ENCODE results near the gene TSHZ2. TPM values are rescaled to one million over a fixed set of nuclear protein-coding genes. Genes with fewer than 3 reads are reported as not detected.
A peak's percentile ranks its signal among the peaks of the same experiment; 100 is the strongest.

TSHZ2 gene
- total and polyA plus RNA-seq, 9 of the 15 experiments (the other 6 are each of a cell fraction or from before 2014, with no cell fraction given) = 0.03 to 0.20 (median 0.05) TPM; not detected in 4

GRCh38 chr20:53370345-53370961, 398.3 kb downstream of the TSHZ2 start (continued):
- TF ChIP-seq VEZF1 (CRISPR knock-in tag; IDR thresholded peaks at IDR 0.05) = no peak
- TF ChIP-seq TAL1 (IDR thresholded peaks at IDR 0.05) = no peak
- TF ChIP-seq NELFE (IDR thresholded peaks at IDR 0.05; ENCODE audit: insufficient read depth, insufficient read length) = no peak
- TF ChIP-seq ZNF77 (CRISPR knock-in tag; IDR thresholded peaks at IDR 0.05) = no peak
- no peak for TF ChIP-seq PHF21A (IDR thresholded peaks at IDR 0.05; ENCODE audit: borderline replicate concordance, low read depth)
- no peak for TF ChIP-seq ZNF311 (CRISPR knock-in tag; IDR thresholded peaks at IDR 0.05)
- no peak for TF ChIP-seq ESRRB (CRISPR knock-in tag; IDR thresholded peaks at IDR 0.05; ENCODE audit: borderline replicate concordance)
- TF ChIP-seq SMAD2 (IDR thresholded peaks at IDR 0.05; ENCODE audit: low read depth, low read length) = no peak
- TF ChIP-seq SAFB (IDR thresholded peaks at IDR 0.05; ENCODE audit: borderline replicate concordance, low read depth, low read length) = no peak
- TF ChIP-seq MNT (conservative IDR thresholded peaks at IDR 0.05) = 0 out of 4 replicates have a peak, but pooled peaks of 1 of the 2 experiments have one; percentile 23
- no peak for TF ChIP-seq ZNF551 (CRISPR knock-in tag; IDR thresholded peaks at IDR 0.05)
- TF ChIP-seq ZBTB9 (CRISPR knock-in tag; IDR thresholded peaks at IDR 0.05) = no peak
- no peak for TF ChIP-seq ZKSCAN8 (CRISPR knock-in tag; IDR thresholded peaks at IDR 0.05)
- no peak for TF ChIP-seq NFIX (CRISPR knock-in tag; IDR thresholded peaks at IDR 0.05; ENCODE audit: low read depth)
- TF ChIP-seq ZNF121 (CRISPR knock-in tag; conservative IDR thresholded peaks at IDR 0.05) = peak; percentile 89
- no peak for TF ChIP-seq NFE2L1 (tag; IDR thresholded peaks at IDR 0.05; ENCODE audit: borderline replicate concordance, low read depth)
